Measurements from ENCODE around the gene TBC1D14. TPM values are rescaled to one million over a fixed set of nuclear protein-coding genes. Genes with fewer than 3 reads are reported as not detected.
A peak's percentile ranks its signal among the peaks of the same experiment; 100 is the strongest.

TBC1D14 gene
- total RNA-seq, 2 experiments from 2014 or later = 36.7 to 44.0 TPM

GRCh38 chr4:6917461-6918271, 8.0 kb downstream of the TBC1D14 start:
- POLR2A ChIA-PET = no interaction called here
- peaks cover 67% of the 10 kb centered on the region for H3K4me1 Mint-ChIP-seq
- intact Hi-C loops (cut with DNase I, micrococcal nuclease) = loop anchor here in 1 of 2 experiments (2.0 to 10.0 kb wide), 2 partner anchors 25 to 127 kb away; partner anchors contain the start of gene TADA2B

GRCh38 chr4:6918338-6918737, 8.7 kb downstream of the TBC1D14 start:
- ATAC-seq (peak; percentile 9), DNase-seq (peak; percentile 28)
- Mint-ChIP-seq H3K9me3 (ENCODE audit: low read depth) (no peaks in the 10 kb centered on the region), H3K27ac (peak overlapping the region; percentile 95), H3K36me3 (ENCODE audit: low read depth) (peaks cover 10% of the 10 kb centered on the region), H3K4me3 (peak overlapping the region; percentile 53), H3K27me3 (no peaks in the 10 kb centered on the region), H3K4me1 (peaks cover 62% of the 10 kb centered on the region)
- ChIA-PET CTCF (interaction anchor here (0.8 to 2.6 kb wide), 5 partner anchors 11 to 67 kb away, joined by 3 to 11 read pairs (median 3); no protein-coding TSS in a partner anchor), POLR2A (no interaction called here)
- intact Hi-C loops (cut with DNase I, micrococcal nuclease) = loop anchor here in 1 of 2 experiments (10.0 kb wide), 1 partner anchor 126 kb away; the partner anchor contains the start of gene TADA2B

More at GRCh38 chr4:6917461-6918271, 8.0 kb downstream of the TBC1D14 start:
- DNase-seq (peak; percentile 76), ATAC-seq (peak; percentile 50)
- Mint-ChIP-seq H3K9me3 (ENCODE audit: low read depth) (no peaks in the 10 kb centered on the region), H3K27ac (peak overlapping the region; percentile 95), H3K4me3 (peak overlapping the region; percentile 53), H3K27me3 (no peaks in the 10 kb centered on the region), H3K36me3 (ENCODE audit: low read depth) (peaks cover 8% of the 10 kb centered on the region)
- CTCF ChIA-PET = interaction anchor here (0.6 to 2.6 kb wide), 11 partner anchors 8 to 197 kb away, joined by 3 to 11 read pairs (median 5); no protein-coding TSS in a partner anchor

GRCh38 chr4:6920171-6920570, 10.5 kb downstream of the TBC1D14 start:
- intact Hi-C loops (cut with DNase I, micrococcal nuclease) = no loop called here
- POLR2A ChIA-PET = interaction anchor here (0.7 kb wide), 1 partner anchor 251 kb away, joined by 3 read pairs; no protein-coding TSS in a partner anchor
- Mint-ChIP-seq H3K4me1 (peaks cover 63% of the 10 kb centered on the region), H3K9me3 (ENCODE audit: low read depth) (no peaks in the 10 kb centered on the region), H3K4me3 (no peak overlapping the region), H3K27me3 (no peaks in the 10 kb centered on the region), H3K36me3 (ENCODE audit: low read depth) (peaks cover 26% of the 10 kb centered on the region), H3K27ac (peak overlapping the region; percentile 3)
- DNase-seq (peak; percentile 4), ATAC-seq (no peak)
- CTCF ChIA-PET = interaction anchor here (0.7 kb wide), 1 partner anchor 148 kb away, joined by 3 read pairs; no protein-coding TSS in a partner anchor

GRCh38 chr4:6923507-6923906, 13.9 kb downstream of the TBC1D14 start:
- ChIA-PET POLR2A (no interaction called here), CTCF (interaction anchor here (0.6 to 1.5 kb wide), 4 partner anchors 10 to 51 kb away, joined by 3 to 7 read pairs (median 4); no protein-coding TSS in a partner anchor)
- H3K4me3 Mint-ChIP-seq = no peak overlapping the region
- peaks cover 64% of the 10 kb centered on the region for H3K4me1 Mint-ChIP-seq
- no peak for ATAC-seq
- no peak overlapping the region for H3K27ac Mint-ChIP-seq
- no peaks in the 10 kb centered on the region for H3K9me3 Mint-ChIP-seq (ENCODE audit: low read depth)
- DNase-seq = no peak
- peaks cover 43% of the 10 kb centered on the region for H3K36me3 Mint-ChIP-seq (ENCODE audit: low read depth)
- intact Hi-C loops (cut with DNase I, micrococcal nuclease) = no loop called here
- no peaks in the 10 kb centered on the region for H3K27me3 Mint-ChIP-seq

GRCh38 chr4:6924361-6924779, 14.7 kb downstream of the TBC1D14 start:
- H3K9me3 Mint-ChIP-seq (ENCODE audit: low read depth) = no peaks in the 10 kb centered on the region
- intact Hi-C loops (cut with DNase I, micrococcal nuclease) = no loop called here
- POLR2A ChIA-PET = no interaction called here
- peaks cover 43% of the 10 kb centered on the region for H3K36me3 Mint-ChIP-seq (ENCODE audit: low read depth)
- no peak overlapping the region for H3K27ac Mint-ChIP-seq
- CTCF ChIA-PET = no interaction called here
- DNase-seq (no peak), ATAC-seq (no peak)
- H3K4me1 Mint-ChIP-seq = peaks cover 68% of the 10 kb centered on the region
- H3K4me3 Mint-ChIP-seq = no peak overlapping the region
- H3K27me3 Mint-ChIP-seq = no peaks in the 10 kb centered on the region

GRCh38 chr4:6925357-6925836, 15.8 kb downstream of the TBC1D14 start:
- CTCF ChIA-PET = interaction anchor here (0.9 to 1.5 kb wide), 3 partner anchors 8 to 33 kb away, joined by 3 to 8 read pairs (median 7); no protein-coding TSS in a partner anchor
- POLR2A ChIA-PET = no interaction called here
- peak; percentile 31 for ATAC-seq
- Mint-ChIP-seq H3K4me1 (peaks cover 70% of the 10 kb centered on the region), H3K9me3 (ENCODE audit: low read depth) (no peaks in the 10 kb centered on the region), H3K27me3 (no peaks in the 10 kb centered on the region), H3K4me3 (peak overlapping the region; percentile 33), H3K36me3 (ENCODE audit: low read depth) (peaks cover 47% of the 10 kb centered on the region), H3K27ac (peak overlapping the region; percentile 78)
- intact Hi-C loops (cut with DNase I, micrococcal nuclease) = no loop called here
- DNase-seq = peak; percentile 49

GRCh38 chr4:6926081-6926480, 16.5 kb downstream of the TBC1D14 start:
- peak; percentile 57 for ATAC-seq
- intact Hi-C loops (cut with DNase I, micrococcal nuclease) = loop anchor here in 1 of 2 experiments (2.0 kb wide), 1 partner anchor 15 kb away; no protein-coding TSS in a partner anchor
- DNase-seq = peak; percentile 59

GRCh38 chr4:6926681-6927478, 17.3 kb downstream of the TBC1D14 start:
- intact Hi-C loops (cut with DNase I, micrococcal nuclease) = loop anchor here in 1 of 2 experiments (2.0 kb wide), 1 partner anchor 16 kb away; no protein-coding TSS in a partner anchor
- Mint-ChIP-seq H3K36me3 (ENCODE audit: low read depth) (peaks cover 53% of the 10 kb centered on the region), H3K9me3 (ENCODE audit: low read depth) (no peaks in the 10 kb centered on the region), H3K27me3 (no peaks in the 10 kb centered on the region), H3K27ac (peak overlapping the region; percentile 78), H3K4me1 (peaks cover 67% of the 10 kb centered on the region), H3K4me3 (peak overlapping the region; percentile 33)
- ATAC-seq (peak; percentile 67), DNase-seq (peak; percentile 72)
- ChIA-PET CTCF (interaction anchor here (0.5 to 1.5 kb wide), 14 partner anchors 10 to 218 kb away, joined by 3 to 8 read pairs (median 3); no protein-coding TSS in a partner anchor), POLR2A (interaction anchor here (0.7 to 1.2 kb wide), 2 partner anchors 22 to 60 kb away, joined by 3 read pairs; no protein-coding TSS in a partner anchor)

More at GRCh38 chr4:6926081-6926480, 16.5 kb downstream of the TBC1D14 start:
- Mint-ChIP-seq H3K4me3 (peak overlapping the region; percentile 33), H3K27ac (peak overlapping the region; percentile 78), H3K36me3 (ENCODE audit: low read depth) (peaks cover 47% of the 10 kb centered on the region), H3K27me3 (no peaks in the 10 kb centered on the region), H3K9me3 (ENCODE audit: low read depth) (no peaks in the 10 kb centered on the region), H3K4me1 (peaks cover 66% of the 10 kb centered on the region)
- ChIA-PET CTCF (interaction anchor here (0.5 to 1.5 kb wide), 9 partner anchors 9 to 206 kb away, joined by 3 to 8 read pairs (median 4); no protein-coding TSS in a partner anchor), POLR2A (no interaction called here)

- Mint-ChIP-seq H3K9me3 (ENCODE audit: low read depth) (no peaks in the 10 kb centered on the region), H3K27me3 (no peaks in the 10 kb centered on the region), H3K36me3 (ENCODE audit: low read depth) (peaks cover 51% of the 10 kb centered on the region), H3K4me1 (peaks cover 58% of the 10 kb centered on the region), H3K27ac (no peak overlapping the region), H3K4me3 (no peak overlapping the region)
- intact Hi-C loops (cut with DNase I, micrococcal nuclease) = no loop called here
- ChIA-PET POLR2A (no interaction called here), CTCF (interaction anchor here (0.7 to 0.9 kb wide), 2 partner anchors 115 to 366 kb away, joined by 3 read pairs; partner anchors contain the start of gene TADA2B)
- no peak for DNase-seq
- ATAC-seq = no peak
Measured at GRCh38 chr4:6928081-6928480, 18.5 kb downstream of the TBC1D14 start.

GRCh38 chr4:6929339-6929811, 19.7 kb downstream of the TBC1D14 start:
- no peaks in the 10 kb centered on the region for H3K9me3 Mint-ChIP-seq (ENCODE audit: low read depth)
- peaks cover 50% of the 10 kb centered on the region for H3K36me3 Mint-ChIP-seq (ENCODE audit: low read depth)
- POLR2A ChIA-PET = no interaction called here
- no peak for ATAC-seq
- H3K4me1 Mint-ChIP-seq = peaks cover 67% of the 10 kb centered on the region
- H3K27ac Mint-ChIP-seq = no peak overlapping the region
- no peak overlapping the region for H3K4me3 Mint-ChIP-seq
- DNase-seq = no peak
- intact Hi-C loops (cut with DNase I, micrococcal nuclease) = no loop called here
- H3K27me3 Mint-ChIP-seq = no peaks in the 10 kb centered on the region
- CTCF ChIA-PET = interaction anchor here (0.9 to 2.2 kb wide), 3 partner anchors 11 to 43 kb away, joined by 3 to 8 read pairs (median 3); no protein-coding TSS in a partner anchor
